GM19372 (cell line): Measurements from ENCODE around the gene ALDOB.

Source experiments
- ATAC-seq: cut with Tn5 transposase; IDR thresholded peaks from one replicate; pipeline ENCODE4 v1.9.1; 2021; ENCODE audit warnings: mild to moderate bottlenecking, low read depth, moderate library complexity; ENCODE audit not compliant: unreplicated experiment

The ALDOB gene

GRCh38 chr9:101429736-101430135 lies 5.8 kb downstream of the ALDOB start:
- no peak for ATAC-seq

- ATAC-seq: no peak
Observed at GRCh38 chr9:101428909-101429308, 6.7 kb downstream of the ALDOB start.

DNA sequence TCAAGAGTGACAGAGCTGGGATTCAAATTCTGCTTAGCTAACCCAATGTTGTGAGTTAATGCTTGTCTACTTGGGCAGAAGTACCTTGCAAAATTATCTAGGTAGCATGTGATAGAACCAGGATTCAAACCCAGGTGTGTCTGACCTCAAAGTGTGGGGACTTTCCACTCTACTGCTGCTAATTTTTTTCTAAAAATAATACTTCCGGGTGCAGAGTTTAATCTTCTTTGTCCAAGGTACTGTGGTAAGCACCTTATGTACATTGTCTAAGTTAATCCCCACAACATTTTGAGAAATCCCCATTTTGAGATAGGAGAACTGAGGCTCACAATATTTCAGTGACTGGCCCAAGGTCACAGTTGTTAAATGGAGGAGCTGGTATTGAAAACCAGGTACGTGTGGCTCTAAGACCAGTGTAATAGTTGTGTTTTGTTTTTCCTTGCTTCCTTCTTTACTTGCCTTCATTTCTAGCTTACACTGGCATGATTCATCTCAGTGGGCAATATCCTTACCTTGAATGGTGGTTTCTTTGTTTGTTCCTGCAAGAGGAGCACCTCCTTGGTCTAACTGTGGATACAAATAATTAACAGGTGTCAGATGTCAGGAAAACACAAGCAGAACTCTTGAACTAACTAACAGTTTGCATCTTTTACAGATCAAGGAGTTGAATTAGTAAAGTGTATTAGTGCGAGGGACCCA lies 7.5 kb downstream of the ALDOB start:
- peak; percentile 60 for ATAC-seq

GRCh38 chr9:101427358-101427757 lies 8.2 kb downstream of the ALDOB start:
- no peak for ATAC-seq

GRCh38 chr9:101421653-101422065 lies 13.9 kb downstream of the ALDOB start:
- ATAC-seq: no peak

GRCh38 chr9:101419863-101420262 lies 15.7 kb downstream of the ALDOB start:
- ATAC-seq: no peak

DNA sequence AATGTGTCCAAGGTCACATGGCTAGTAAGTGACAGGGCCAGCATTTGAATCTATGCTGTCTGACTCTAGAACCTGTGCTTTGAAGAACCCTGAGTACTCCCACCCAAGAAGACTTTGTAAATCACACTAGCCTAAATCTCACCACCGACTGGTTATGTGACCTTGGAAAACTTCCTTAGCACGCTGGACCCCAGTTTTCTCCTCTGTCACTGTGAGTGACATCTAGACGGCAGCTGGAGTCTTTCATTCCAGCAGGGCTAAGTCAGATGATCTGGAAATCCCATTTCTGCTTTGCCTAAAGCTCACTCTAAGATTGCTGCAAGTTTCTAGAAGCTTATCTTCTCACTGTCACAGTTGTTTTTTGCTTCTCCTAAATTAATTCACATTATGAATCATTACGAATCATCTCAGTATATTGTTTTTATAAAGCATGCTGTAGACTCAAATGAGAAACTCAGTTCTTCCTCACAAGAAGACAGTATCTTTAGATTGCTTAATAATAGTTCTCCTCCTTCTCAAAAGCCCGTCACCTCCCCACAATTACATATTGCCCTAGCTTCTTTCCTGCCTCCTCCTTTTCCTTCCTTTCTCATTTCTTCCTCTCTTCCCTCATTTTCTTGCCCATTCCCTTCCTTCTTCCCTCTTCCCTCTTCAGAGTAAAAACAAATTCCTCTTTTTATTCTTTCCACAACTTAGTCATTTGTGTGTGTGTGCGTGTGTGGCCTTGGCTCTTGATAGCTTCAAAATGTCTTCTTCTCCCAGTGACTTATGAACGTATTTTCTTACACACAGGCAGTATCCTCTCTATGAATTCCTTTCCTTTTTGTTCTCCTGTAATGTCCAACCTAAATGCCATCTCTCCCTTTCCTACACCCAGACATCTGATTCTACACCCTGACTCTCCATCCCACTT lies 16.8 kb downstream of the ALDOB start:
- ATAC-seq: no peak

- ATAC-seq: no peak
Observed at GRCh38 chr9:101417977-101418376, 17.6 kb downstream of the ALDOB start.

- ATAC-seq: no peak
Observed at GRCh38 chr9:101417389-101417788, 18.2 kb downstream of the ALDOB start.

DNA sequence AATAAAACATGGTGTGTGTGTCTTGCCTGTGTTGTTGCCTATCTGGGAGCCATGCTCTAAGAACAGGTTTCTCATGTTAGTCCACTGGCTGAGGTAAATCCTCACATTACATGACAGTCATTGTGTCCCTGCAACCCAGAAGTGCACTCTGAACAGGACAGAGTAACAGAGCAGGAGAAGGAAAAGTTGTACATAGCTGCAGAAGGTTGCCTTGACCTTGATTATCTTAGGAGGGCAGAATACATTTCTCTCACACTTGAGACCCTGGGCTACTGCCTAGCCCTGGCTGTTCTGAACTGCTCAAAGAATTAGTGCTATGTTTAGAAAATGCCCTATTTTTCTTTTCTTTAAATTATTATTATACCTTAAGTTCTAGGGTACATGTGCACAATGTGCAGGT lies 20.0 kb downstream of the ALDOB start:
- no peak for ATAC-seq

DNA sequence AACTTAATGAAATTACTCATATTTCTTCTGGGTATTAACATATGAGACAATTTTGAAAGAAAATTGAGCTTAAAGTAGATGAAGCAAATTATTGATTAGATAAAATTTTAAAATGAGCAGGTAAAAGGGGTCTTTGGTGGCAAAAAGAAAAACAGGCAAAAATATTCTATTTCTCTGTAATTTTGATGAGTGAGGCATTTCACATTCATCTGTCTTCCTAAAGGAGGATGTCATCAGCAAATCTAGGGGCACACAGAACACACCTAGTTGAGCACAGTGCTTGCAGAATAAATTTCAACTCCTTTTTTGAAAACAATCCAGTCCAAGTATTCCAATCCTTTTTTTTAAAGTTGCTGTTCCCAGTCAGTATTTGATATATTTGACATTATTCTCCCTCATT lies 20.7 kb downstream of the ALDOB start:
- ATAC-seq: no peak

DNA sequence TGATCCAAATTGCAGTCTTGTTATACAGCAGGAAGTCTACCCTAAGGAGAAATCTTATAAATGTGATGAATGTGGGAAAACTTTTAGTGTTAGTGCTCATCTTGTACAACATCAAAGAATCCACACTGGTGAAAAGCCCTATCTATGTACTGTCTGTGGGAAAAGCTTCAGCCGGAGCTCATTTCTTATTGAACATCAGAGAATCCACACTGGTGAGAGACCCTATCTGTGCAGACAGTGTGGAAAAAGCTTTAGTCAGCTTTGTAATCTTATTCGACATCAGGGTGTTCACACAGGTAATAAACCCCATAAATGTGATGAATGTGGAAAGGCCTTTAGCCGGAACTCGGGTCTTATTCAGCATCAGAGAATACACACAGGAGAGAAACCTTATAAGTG lies 26.5 kb downstream of the ALDOB start:
- no peak for ATAC-seq

DNA sequence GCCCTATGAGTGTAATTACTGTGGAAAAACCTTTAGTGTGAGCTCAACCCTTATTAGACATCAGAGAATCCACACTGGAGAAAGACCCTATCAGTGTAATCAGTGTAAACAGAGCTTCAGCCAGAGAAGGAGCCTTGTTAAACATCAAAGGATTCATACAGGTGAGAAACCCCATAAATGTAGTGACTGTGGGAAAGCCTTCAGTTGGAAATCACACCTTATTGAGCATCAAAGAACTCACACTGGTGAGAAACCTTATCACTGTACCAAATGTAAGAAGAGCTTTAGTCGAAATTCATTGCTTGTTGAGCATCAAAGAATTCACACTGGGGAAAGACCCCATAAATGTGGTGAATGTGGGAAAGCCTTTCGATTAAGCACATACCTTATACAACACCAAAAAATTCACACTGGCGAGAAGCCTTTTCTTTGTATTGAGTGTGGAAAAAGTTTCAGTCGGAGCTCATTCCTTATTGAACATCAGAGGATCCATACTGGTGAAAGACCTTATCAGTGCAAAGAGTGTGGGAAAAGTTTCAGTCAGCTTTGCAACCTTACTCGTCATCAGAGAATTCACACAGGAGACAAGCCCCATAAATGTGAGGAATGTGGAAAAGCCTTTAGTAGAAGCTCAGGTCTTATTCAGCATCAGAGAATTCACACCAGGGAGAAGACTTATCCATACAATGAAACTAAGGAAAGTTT lies 27.0 kb downstream of the ALDOB start:
- ATAC-seq: no peak

DNA sequence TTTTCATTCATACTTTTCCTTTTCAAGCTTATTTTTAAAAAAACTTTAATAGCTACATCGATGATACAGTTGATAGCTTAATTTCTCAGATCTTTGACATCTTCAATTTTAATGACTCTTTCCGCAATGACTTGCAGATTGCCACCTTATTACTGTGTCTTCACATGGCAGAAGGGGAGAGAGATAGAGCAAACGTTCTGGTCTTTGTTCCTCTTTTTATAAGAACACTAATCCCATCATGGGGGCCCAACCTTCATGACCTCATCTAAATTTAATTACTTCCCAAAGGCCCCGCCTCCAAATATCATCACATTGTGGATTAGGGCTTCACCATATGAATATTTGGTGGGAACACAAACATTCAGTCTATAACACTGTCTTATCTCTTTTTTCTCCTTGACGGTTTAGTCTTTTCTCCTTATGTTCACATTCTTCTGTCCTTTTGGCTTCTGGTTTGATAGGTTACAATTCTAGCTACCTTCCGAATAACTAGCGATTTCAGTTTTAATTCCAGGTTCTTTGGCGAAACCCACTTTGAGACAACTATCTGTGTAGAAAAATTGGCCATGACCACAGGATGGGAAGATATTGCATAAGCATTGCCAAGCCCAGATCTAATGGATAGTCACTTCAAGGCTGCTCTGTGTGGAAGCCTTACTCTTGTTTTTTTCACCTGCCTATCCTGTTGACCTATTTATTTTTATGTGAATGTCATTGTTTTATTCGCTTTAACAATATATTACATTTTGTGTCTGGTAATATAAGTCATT lies 31.9 kb downstream of the ALDOB start:
- no peak for ATAC-seq

DNA sequence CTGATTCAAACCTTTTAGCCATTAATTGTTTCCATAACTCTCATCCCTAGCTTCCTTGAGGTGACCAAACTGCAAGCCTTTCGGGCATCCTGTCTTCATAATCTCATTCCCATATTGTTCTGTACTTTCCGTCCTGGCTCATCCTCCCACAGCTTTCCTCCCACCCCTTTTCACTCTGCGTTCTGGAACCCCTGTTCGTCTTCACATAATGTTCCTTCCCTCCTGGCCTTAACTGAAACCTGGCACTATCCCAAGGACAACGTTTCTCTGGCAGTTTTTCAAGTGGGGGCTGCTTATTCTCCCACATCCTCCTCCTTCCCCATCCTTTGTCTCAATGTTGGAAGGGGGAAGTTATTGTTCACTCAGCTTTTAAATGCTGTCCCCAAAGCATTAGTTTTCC lies 35.5 kb downstream of the ALDOB start:
- ATAC-seq: no peak

DNA sequence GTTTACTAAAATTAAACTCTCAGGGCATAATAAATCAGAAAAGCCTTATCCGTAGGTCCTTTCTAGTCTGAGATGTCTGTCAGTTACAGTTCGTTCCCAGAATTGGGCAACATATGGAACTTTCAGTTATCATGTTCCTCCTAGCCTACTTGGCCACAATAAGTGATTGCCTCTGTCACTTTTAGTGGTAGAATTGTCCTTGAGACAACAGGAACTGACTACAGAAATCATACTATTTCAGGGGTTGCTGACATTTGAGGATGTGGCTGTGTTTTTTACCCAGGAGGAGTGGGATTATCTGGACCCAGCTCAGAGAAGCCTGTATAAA lies 36.0 kb downstream of the ALDOB start:
- no peak for ATAC-seq

DNA sequence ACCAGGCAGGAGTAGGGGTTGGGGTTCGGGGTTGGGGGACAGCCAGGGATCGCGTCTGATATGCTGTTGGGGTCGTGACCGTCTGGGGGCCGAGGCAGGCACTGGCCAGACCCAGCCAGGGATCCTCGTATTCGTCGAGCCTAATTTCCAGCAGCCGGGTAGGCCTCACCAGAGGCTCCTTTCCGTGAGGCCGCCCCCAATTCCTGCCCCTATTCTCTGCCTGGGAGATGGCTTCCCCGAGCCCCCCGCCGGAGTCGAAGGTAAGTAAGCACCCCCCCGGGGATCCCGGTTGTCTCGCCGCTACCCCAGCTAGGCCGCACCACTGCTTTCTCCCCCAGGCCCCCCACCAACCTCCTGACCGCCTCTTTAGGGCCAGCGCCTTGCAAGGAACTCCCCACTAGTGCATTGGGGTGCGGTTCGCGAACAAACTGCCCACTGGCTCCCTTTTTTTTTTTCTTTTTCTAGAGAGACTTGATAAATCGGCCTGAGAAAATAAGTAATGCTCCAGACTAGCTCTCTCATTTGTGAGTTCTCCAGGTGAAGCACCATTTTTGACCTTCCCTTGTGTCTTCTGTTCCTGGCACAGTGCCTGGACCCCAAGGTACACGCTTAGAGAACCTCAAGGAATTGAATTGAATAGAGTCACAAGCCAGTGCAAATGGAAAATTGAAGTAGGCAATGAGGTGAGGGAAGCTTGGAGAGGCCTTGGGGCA lies 36.5 kb downstream of the ALDOB start:
- peak; percentile 7 for ATAC-seq

GRCh38 chr9:101398068-101398929 lies 37.3 kb downstream of the ALDOB start, which contains the start of the genes MRPL50 and ZNF189:
TSS of gene MRPL50 (minus strand) at chr9:101398618. CDS start at chr9:101398592, 26 bp downstream.
TSS of gene ZNF189 (plus strand) at chr9:101398851. CDS start at chr9:101399157, 306 bp downstream.
- ATAC-seq: peak; percentile 95

DNA sequence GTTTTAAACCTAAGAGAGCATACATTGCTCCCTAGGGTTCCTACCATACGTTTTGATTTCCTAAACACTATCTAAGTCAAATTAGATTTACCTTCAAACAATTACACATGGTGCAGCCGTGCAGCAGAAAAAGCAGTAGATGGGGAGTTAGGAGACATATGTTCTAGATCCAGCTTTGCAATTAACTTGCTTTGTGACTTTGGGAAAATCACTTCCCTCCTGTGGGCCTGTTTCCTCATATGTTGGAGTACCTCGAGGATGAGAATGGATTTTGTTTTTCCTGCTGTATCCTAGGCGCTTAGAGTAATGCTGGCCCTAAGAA lies 37.9 kb downstream of the ALDOB start:
- no peak for ATAC-seq
